Neural cell (in vitro differentiated cells): ENCODE results near the gene TMEM183A. TPM values are rescaled to one million over a fixed set of nuclear protein-coding genes. Genes with fewer than 3 reads are reported as not detected.

Experiments
- H2AFZ ChIP-seq: fragments of 200-600, 300-800 bp; sonication (generic), shearing (Covaris generic); 2 replicates; pipeline ENCODE4 v1.6.0; 2014; ENCODE audit warnings: low read depth, mild to moderate bottlenecking, antibody characterized with exemption, low read length, moderate library complexity
- H3F3A ChIP-seq: fragments of 200-600 bp; shearing (Covaris generic); 2 replicates; pipeline ENCODE4 v1.6.1; 2016; ENCODE audit warnings: mild to moderate bottlenecking, moderate library complexity, mixed read lengths, antibody characterized with exemption, low read length; ENCODE audit not compliant: insufficient read depth, poor library complexity, severe bottlenecking
- H3K27ac ChIP-seq: fragments of 200-600, 300-800 bp; sonication (generic), shearing (Covaris generic); 2 replicates; pipeline ENCODE4 v1.5.1; 2014; ENCODE audit warnings: mild to moderate bottlenecking, low read length, moderate library complexity
- H3K27me3 ChIP-seq: fragments of 300-800, 200-600 bp; sonication (generic), shearing (Covaris generic); 2 replicates; pipeline ENCODE4 v1.6.0; 2014; ENCODE audit warnings: mild to moderate bottlenecking, low read depth, low read length, moderate library complexity; ENCODE audit not compliant: insufficient read depth
- H3K36me3 ChIP-seq: fragments of 300-800, 200-600 bp; sonication (generic), shearing (Covaris generic); 2 replicates; pipeline ENCODE4 v1.5.1; 2014; ENCODE audit warnings: mild to moderate bottlenecking, antibody characterized with exemption, low read length, moderate library complexity; ENCODE audit not compliant: insufficient read depth
- H3K4me2 ChIP-seq: fragments of 300-800, 200-600 bp; sonication (generic), shearing (Covaris generic); 2 replicates; pipeline ENCODE4 v1.6.0; 2014; ENCODE audit warnings: mild to moderate bottlenecking, low read length
- H3K4me3 ChIP-seq: fragments of 300-800, 200-600 bp; sonication (generic), shearing (Covaris generic); 2 replicates; pipeline ENCODE4 v1.5.1; 2014; ENCODE audit warnings: mild to moderate bottlenecking, low read length, moderate library complexity
- H3K79me2 ChIP-seq: fragments of 200-600 bp; shearing (Covaris generic); replicated peaks from 2 replicates; pipeline ENCODE4 v1.6.0; 2014; ENCODE audit warnings: mild to moderate bottlenecking, low read length, moderate library complexity; ENCODE audit not compliant: insufficient read depth
- H3K9ac ChIP-seq: fragments of 300-800, 200-600 bp; sonication (generic), shearing (Covaris generic); 2 replicates; pipeline ENCODE4 v1.6.1; 2016; ENCODE audit warnings: mild to moderate bottlenecking, low read length, mixed read lengths
- H3K9me2 ChIP-seq: fragments of 200-600 bp; shearing (Covaris generic); 2 replicates; pipeline ENCODE4 v1.6.1; 2016; ENCODE audit warnings: mild to moderate bottlenecking, low read length, mixed read lengths; ENCODE audit not compliant: insufficient read depth
- H3K9me3 ChIP-seq: fragments of 200-600, 300-800 bp; sonication (generic), shearing (Covaris generic); 2 replicates; pipeline ENCODE4 v1.6.1; 2016; ENCODE audit warnings: mild to moderate bottlenecking, mixed run types, low read length, moderate library complexity, mixed read lengths
- H4K20me1 ChIP-seq: fragments of 200-600 bp; shearing (Covaris generic); 2 replicates; pipeline ENCODE4 v1.6.1; 2016; ENCODE audit warnings: mild to moderate bottlenecking, mixed run types; ENCODE audit not compliant: insufficient read depth
- CTCF ChIP-seq: fragments of 450-650 bp; IDR thresholded peaks from 2 replicates; pipeline ENCODE4 v1.5.1; 2014; ENCODE audit warnings: antibody characterized with exemption, mild to moderate bottlenecking, moderate library complexity; ENCODE audit not compliant: poor library complexity, severe bottlenecking
- EP300 ChIP-seq: fragments of 450-650 bp; conservative IDR thresholded peaks from 2 replicates; pipeline ENCODE4 v1.6.1; 2014; ENCODE audit warnings: antibody characterized with exemption, mild to moderate bottlenecking, moderate library complexity; ENCODE audit not compliant: poor library complexity, severe bottlenecking
- EZH2 ChIP-seq: fragments of 200-600, 300-800 bp; shearing (Covaris generic), sonication (generic); IDR thresholded peaks from 2 replicates; pipeline ENCODE4 v1.6.1; 2014; ENCODE audit warnings: antibody characterized with exemption, low read length, borderline replicate concordance, mild to moderate bottlenecking; ENCODE audit not compliant: insufficient read depth, poor library complexity, severe bottlenecking
- MXI1 ChIP-seq: fragments of 450-650 bp; conservative IDR thresholded peaks from 2 replicates; pipeline ENCODE4 v1.6.1; 2014; ENCODE audit warnings: antibody characterized with exemption, mild to moderate bottlenecking; ENCODE audit not compliant: poor library complexity, severe bottlenecking
- POLR2AphosphoS5 ChIP-seq: IDR thresholded peaks from 2 replicates; pipeline ENCODE4 v1.6.1; 2012
- RAD21 ChIP-seq: fragments of 450-650 bp; conservative IDR thresholded peaks from 2 replicates; pipeline ENCODE4 v1.6.1; 2014; ENCODE audit warnings: antibody characterized with exemption, mild to moderate bottlenecking, moderate library complexity
- REST ChIP-seq: IDR thresholded peaks from 2 replicates; pipeline ENCODE4 v1.6.1; 2012; ENCODE audit warnings: borderline replicate concordance
- SMC3 ChIP-seq: fragments of 450-650 bp; conservative IDR thresholded peaks from 2 replicates; pipeline ENCODE4 v1.6.1; 2014; ENCODE audit warnings: antibody characterized with exemption, mild to moderate bottlenecking, moderate library complexity; ENCODE audit not compliant: poor library complexity
- TAF1 ChIP-seq: IDR thresholded peaks from 2 replicates; pipeline ENCODE4 v1.6.1; 2012; ENCODE audit warnings: low read depth
- polyA plus RNA-seq: library from polyadenylated mRNA; depleted of rRNA; stranded (reverse); fragments of >200 nt; gene quantifications from 2 replicates; pipeline ENCODE4 v1.2.3, GENCODE V29; 2014

TMEM183A gene
- polyA plus RNA-seq, 1 donor from 2014 or later, result 237 TPM

- Histone ChIP-seq H3K27ac (no peak overlapping the region), H3K9ac (no peak overlapping the region), H2AFZ (no peak overlapping the region), H3K9me2 (no peaks in the 10 kb centered on the region), H3K27me3 (no peaks in the 10 kb centered on the region), H3K4me3 (no peak overlapping the region), H3K9me3 (no peaks in the 10 kb centered on the region), H3K79me2 (no peaks in the 10 kb centered on the region), H3K4me2 (no peak overlapping the region), H3K36me3 (no peaks in the 10 kb centered on the region), H3F3A (no peaks in the 10 kb centered on the region), H4K20me1 (no peaks in the 10 kb centered on the region)
- TF ChIP-seq MXI1 (no peak), EZH2 (no peak), CTCF (no peak), TAF1 (no peak), RAD21 (no peak), POLR2AphosphoS5 (no peak), REST (no peak), EP300 (no peak), SMC3 (no peak)
Measured at GRCh38 chr1:202964791-202965410, 42.3 kb upstream of the TMEM183A start.

GRCh38 chr1:202965422-202965821, 41.8 kb upstream of the TMEM183A start:
- Histone ChIP-seq H3K79me2 (no peaks in the 10 kb centered on the region), H4K20me1 (no peaks in the 10 kb centered on the region), H3F3A (no peaks in the 10 kb centered on the region), H3K9ac (no peak overlapping the region), H3K27me3 (no peaks in the 10 kb centered on the region), H3K27ac (no peak overlapping the region), H3K36me3 (no peaks in the 10 kb centered on the region), H3K4me3 (no peak overlapping the region), H2AFZ (no peak overlapping the region), H3K9me3 (no peaks in the 10 kb centered on the region), H3K9me2 (no peaks in the 10 kb centered on the region), H3K4me2 (no peak overlapping the region)
- TF ChIP-seq TAF1 (no peak), MXI1 (no peak), CTCF (no peak), SMC3 (no peak), EZH2 (no peak), REST (no peak), EP300 (no peak), RAD21 (no peak), POLR2AphosphoS5 (no peak)
